GM12892 (cell line): Measurements from ENCODE around the gene SOX6.

Experiments
- POLR2A ChIP-seq: IDR thresholded peaks from 2 replicates; pipeline ENCODE4 v1.6.1; 2011; ENCODE audit warnings: low read depth, low read length, control low read depth
- POLR2AphosphoS5 ChIP-seq: IDR thresholded peaks from 2 replicates; pipeline ENCODE4 v1.6.1; 2011; ENCODE audit warnings: low read depth, low read length, control low read depth

DNA sequence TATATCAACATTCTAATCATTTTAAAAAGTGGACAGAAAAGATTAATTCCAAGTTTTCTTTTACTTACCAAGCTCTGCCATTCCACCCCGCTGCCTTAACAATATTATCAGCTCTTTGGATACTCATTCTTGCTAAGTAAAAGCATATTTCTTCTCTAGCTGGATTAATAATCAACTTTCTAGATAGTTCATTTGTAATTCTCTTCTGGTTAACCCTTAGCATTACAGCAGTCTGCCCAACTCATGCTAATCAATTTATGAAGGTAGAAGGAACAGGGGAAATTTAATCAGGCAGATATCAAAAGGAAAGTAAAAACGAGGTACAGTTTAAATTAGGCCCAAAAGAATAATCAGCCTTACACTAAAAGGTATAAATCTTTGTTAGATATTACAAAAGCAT lies 41.0 kb upstream of the SOX6 start:
- TF ChIP-seq POLR2AphosphoS5 (no peak), POLR2A (no peak)
